Activated CD8-positive, alpha-beta memory T cell treated with anti-CD3 and anti-CD28 coated beads, Interleukin-2, amount 50 U/mL, for 24 hours (primary cell): ENCODE data around the gene GPC5.

Experiments
- DNase-seq: peaks from one replicate; pipeline ENCODE4 v3.0.0-alpha.2; 2020; ENCODE audit errors: extremely low read depth

GPC5 gene

DNA sequence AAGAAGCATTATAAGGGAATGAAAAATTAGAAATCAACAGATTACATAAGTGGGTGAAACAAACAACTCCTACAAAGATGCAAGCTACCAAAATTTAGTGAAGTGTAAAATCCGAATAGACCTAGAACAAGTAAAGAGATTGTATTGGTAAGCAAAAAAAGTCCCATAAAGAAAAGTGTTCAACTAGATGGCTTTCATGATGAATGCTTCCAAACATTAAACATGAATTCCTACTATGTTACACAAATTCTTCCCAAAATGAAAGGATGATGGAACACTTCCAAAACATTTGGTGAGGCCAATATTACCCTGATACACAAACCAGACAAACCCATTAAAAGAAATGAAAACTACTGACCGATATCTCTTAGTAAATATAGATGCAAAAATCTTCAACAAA, 139.0 kb downstream of the GPC5 start:
- no peak for DNase-seq

DNA sequence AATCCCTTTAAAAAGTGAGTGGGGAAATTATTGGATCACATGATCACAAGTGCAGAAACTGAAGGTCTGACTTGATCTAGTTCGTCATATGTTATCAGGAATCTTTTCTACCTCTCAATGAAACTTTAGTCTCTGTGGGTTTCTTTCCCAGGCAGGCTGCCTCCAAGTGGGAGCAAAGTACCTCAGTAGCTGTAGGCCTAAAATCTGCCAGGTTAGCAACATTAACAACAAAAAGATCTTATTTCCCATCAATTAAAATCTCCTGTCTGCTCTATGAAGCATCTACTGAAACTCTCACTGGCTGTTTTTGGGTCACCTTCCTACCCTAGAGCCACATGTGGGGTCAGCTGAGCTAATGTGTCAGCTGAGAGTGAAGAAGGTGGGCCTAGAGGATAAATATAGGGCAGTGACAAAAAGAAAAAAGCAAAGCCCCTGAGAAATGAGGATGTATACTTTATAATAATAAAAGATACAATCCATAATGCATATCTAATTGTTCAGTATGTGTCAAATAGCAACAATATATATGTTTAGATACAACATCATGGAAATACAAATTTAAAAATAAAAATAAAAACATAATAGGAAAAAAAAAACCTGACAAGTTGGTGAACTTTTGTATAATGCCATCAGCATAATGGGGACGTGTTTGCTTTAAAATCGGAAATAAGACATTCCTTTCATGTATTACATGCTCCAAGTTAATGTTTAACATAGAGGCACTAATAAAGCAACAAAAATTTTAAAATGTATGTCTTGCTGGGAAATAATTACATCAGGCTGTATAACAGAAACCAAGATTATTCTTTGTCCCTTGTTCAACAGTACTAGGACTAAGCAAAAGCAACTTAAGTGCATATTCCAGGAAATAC, 141.1 kb downstream of the GPC5 start:
- no peak for DNase-seq

GRCh38 chr13:91540158-91540736, 141.8 kb downstream of the GPC5 start:
- no peak for DNase-seq

DNA sequence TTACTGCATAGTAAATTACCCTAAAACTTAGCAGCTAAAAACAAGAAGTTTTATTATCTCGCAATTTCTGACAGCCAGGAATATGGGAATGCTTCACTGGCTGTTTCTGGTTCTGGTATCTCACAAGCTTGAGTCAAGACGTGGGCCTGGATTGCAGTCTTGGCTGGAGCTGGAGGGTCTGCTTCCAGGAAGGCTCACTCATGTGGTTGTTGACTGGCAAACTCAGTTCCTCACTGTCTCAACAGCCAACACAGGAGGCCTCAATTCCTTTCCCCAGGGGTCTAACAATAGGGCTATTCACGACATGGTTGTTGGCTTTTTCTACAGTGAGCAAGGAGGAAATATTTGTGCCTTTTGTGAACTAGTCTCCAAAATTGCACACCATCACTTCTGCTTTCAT, 146.3 kb downstream of the GPC5 start:
- DNase-seq, result no peak

GRCh38 chr13:91546900-91547299, 148.5 kb downstream of the GPC5 start:
- no peak for DNase-seq

- no peak for DNase-seq
These were observed 155.2 kb downstream of the GPC5 start for GRCh38 chr13:91553584-91553983.

- DNase-seq, result no peak
These were observed 155.7 kb downstream of the GPC5 start for GRCh38 chr13:91554101-91554500.

DNA sequence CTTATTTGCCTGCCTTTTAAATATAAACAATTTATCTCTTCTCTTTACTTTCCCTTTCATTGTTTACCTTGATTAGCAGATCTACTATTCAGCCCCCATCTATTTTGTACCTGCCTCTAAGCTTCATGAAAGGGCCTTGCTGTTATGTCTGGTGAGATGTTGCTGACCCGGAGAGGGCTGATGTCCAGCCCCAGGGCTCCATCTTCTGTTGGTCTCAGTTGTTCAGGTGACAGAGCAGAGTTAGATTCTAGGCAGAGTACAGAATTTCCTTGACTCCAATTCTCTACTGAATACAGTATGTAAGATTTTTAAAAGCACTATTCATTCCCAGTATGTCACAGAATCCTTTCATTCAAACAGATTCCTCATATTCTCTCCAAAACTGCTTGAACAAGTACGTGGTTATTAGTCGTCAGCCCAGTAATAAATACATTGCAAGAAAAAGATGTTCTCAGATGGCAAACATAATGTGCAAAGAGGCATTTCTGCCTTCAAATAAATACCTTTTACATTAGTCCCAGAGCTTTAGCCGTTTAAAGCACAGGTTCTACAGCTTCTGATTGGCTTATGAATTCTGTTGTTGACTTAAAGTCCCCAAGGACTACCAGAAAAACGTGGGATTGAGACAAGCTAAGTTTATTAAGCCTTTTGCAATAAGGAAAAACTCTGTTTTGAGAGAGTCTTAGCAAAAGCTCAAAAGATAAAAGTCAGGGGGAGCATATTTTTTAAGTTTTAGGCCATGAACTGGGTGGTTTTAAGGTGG, 159.1 kb downstream of the GPC5 start:
- no peak for DNase-seq

GRCh38 chr13:91563799-91564198, 165.4 kb downstream of the GPC5 start:
- DNase-seq, result no peak

DNA sequence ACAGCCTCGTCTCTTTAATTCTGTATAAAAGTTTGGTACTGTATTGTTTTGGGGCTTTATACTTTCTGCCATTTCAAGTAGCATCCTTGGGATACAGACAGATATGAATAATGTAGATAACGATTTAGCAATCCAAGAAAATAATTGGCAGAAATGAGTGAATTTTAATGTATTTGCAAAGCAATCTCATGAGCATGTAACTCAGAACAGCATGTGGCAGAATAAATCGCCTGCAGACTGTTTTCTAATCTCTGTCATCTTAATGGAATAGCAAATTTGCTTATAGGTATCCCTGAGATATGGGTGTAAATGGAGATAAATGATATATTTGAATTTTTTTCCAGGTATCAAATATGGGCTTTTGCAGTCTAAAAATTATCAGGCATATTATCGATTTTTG, 166.0 kb downstream of the GPC5 start:
- no peak for DNase-seq

DNA sequence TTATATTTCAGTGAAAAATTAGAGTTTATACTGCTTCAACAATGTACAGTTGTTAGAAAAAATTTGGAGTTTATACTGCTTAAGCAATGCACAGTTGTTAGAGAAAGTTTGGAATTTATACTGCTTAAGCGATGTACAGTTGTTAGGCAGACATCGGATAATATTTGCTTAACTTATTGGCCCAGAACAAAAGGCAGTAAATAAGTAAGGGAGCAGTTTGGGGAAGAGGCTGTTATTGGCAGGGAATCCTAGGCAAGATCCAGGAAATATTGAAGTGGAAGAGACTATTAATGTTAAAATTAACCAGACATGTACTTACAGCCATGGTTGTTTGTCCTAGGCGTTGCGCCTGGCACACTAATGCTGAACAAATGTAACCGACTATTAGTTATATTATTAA, 166.9 kb downstream of the GPC5 start:
- no peak for DNase-seq

DNA sequence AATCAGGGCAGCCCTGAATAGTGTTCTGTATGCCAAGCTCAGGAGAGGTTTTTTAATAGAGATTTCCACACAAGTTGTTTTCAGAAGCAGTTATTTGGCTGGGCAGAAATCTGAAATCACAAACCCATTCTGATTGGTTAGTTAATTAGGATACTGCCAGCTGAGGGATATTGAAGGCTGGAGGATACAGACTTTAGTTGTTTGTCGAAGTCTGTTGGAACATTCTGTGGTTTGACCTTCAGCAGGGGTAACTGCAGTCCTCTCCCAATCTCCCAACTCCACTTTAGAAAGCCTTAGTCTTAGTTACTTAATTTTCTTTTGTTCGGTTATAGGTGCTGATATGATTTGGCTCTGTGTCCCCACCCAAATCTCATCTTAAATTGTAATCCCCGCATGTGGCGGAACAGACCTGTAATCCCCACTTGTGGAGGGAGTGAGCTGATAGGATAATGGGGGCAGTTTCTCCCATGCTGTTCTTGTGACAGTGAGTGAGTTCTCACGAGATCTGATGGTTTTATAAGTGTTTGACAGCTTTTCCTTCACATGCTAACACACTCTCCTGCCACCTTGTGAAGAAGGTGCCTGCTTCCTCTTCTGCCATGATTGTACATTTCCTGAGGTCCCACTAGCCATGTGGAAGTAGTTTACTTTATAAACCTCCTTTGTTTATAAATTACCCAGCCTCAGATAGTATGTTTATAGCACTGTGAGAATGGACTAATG, 169.2 kb downstream of the GPC5 start:
- no peak for DNase-seq

- DNase-seq, result no peak
These were observed 173.3 kb downstream of the GPC5 start for GRCh38 chr13:91571681-91572080.

GRCh38 chr13:91572439-91572838, 174.0 kb downstream of the GPC5 start:
- no peak for DNase-seq

DNA sequence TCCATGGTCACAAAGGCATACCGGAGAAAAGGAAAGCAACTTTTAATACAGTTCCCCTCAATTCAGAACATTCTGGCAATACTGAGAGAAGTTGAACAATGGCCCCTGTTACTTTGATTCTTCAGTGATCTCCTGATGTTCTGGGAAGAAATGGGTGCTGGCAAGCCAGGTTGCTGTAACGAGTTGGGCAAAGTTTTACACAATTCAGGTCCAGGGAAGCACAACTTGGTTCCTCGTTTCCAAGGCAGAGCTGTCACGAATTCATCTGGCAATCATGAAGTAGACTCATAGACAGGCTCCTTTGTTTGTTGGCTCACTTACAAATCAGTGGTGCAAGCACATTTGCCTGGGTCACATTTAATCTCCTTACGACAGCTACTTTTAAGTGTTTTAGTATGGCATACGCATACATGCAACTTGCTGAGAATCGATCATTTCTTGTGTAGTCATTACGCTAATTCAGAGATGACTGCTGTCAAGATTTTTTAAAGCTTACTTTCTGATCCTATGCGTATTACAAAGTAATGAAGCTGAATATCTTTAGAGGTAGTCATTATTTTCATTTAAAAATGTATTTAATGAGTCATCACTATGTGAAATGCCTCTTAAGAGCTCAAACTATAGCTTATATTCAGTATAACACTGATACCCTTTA, 174.7 kb downstream of the GPC5 start:
- no peak for DNase-seq

DNA sequence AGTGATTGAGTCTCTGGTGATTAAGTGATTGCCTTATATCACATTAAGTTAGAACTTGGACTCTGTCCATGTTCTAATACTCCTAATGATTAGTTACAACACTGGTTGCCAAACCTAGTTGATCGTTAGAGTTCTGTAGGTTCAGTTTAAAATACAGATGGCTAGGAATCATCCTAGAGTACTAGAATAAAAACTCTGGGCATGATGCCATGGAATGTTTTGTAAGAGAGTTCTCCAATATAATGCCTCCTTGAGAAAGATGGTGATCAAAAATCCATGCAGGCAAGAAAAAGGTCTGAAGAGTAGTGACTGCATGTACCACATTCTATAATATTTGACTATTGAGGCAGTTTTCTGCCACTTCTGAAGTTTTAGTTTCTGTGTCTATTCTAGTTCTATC, 176.3 kb downstream of the GPC5 start:
- DNase-seq, result no peak

GRCh38 chr13:91576590-91576989, 178.2 kb downstream of the GPC5 start:
- DNase-seq, result no peak

DNA sequence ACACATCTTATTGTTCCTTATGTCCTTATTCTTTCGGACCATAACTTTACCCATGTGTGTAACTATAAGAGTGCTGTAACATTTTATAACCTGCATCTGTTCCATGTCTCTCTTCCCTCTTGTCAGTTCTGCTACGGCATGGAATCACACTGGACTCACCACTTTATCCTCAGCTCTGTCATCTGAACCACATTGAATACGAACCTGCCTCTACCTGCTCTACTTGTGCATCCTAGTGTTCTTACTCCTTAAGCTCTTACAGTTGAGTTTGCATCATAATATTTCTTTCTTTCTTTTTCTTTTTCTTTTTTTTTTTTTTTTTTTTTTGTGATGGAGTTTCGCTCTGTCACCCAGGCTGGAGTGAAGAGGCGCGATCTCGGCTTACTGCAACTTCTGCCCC, 180.9 kb downstream of the GPC5 start:
- DNase-seq, result no peak

DNA sequence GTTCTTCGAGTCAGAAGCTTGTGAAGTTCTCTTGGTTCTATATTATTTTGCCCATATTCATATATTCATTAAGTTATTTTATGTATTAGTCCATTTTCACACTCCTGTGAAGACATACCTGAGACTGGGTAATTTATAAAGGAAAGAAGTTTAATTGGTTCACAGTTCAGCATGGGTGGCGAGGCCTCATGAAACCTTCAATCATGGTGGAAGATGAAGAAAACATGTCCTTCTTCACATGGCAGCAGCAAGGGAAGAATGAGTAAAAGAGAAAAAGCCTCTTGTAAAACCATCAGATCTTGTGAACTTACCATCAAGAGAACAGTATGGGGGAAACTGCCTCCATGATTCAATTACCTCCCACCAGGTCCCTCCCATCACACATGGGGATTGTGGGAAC, 182.3 kb downstream of the GPC5 start:
- no peak for DNase-seq

DNA sequence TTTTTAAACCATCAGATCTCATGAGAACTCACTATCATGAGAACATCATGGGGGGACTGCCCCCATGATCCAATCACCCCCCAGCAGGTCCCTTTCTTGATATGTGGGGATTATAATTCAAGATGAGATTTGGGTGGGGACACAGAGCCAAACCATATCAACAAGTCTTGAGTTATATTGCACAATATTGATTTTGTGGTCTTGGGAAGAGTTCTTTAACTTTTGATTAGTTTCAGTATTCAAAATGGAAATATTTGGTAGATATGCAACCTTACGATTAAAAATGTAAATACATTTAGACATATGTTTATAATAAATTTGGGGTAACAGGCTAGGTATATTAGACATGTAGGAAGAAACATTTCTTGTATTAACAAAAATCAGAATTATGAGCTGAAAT, 188.2 kb downstream of the GPC5 start:
- no peak for DNase-seq

- no peak for DNase-seq
These were observed 190.1 kb downstream of the GPC5 start for GRCh38 chr13:91588541-91588940.
